Central memory CD4-positive, alpha-beta T cell (primary cell): Measurements from ENCODE around the gene PLXNA4.

ENCODE experiments used
- DNase-seq: peaks from one replicate; pipeline ENCODE4 v3.0.0; 2022

PLXNA4 gene

GRCh38 chr7:132527467-132528410 is 48.5 kb downstream of the PLXNA4 start:
- DNase-seq = no peak

GRCh38 chr7:132526111-132526740 is 50.0 kb downstream of the PLXNA4 start:
- no peak for DNase-seq

GRCh38 chr7:132521423-132521822 is 54.8 kb downstream of the PLXNA4 start:
- no peak for DNase-seq

- DNase-seq = no peak
These were observed 55.5 kb downstream of the PLXNA4 start for GRCh38 chr7:132520591-132521280.

GRCh38 chr7:132519936-132520335 is 56.3 kb downstream of the PLXNA4 start:
- no peak for DNase-seq

GRCh38 chr7:132518839-132519173 is 57.5 kb downstream of the PLXNA4 start:
- no peak for DNase-seq

- no peak for DNase-seq
These were observed 58.0 kb downstream of the PLXNA4 start for GRCh38 chr7:132518102-132518838.

- DNase-seq = no peak
These were observed 60.0 kb downstream of the PLXNA4 start for GRCh38 chr7:132516042-132516840.

- DNase-seq = no peak
These were observed 61.1 kb downstream of the PLXNA4 start for GRCh38 chr7:132515181-132515580.

GRCh38 chr7:132514430-132514829 is 61.8 kb downstream of the PLXNA4 start:
- no peak for DNase-seq

- no peak for DNase-seq
These were observed 64.3 kb downstream of the PLXNA4 start for GRCh38 chr7:132511921-132512320.

GRCh38 chr7:132511387-132511786 is 64.9 kb downstream of the PLXNA4 start:
- no peak for DNase-seq

GRCh38 chr7:132509643-132510042 is 66.6 kb downstream of the PLXNA4 start:
- no peak for DNase-seq

GRCh38 chr7:132508724-132509353 is 67.4 kb downstream of the PLXNA4 start:
- DNase-seq = no peak

- no peak for DNase-seq
These were observed 71.4 kb downstream of the PLXNA4 start for GRCh38 chr7:132504852-132505251.

GRCh38 chr7:132504071-132504470 is 72.2 kb downstream of the PLXNA4 start:
- DNase-seq = no peak

- no peak for DNase-seq
These were observed 72.9 kb downstream of the PLXNA4 start for GRCh38 chr7:132503415-132503814.

GRCh38 chr7:132501956-132502355 is 74.3 kb downstream of the PLXNA4 start:
- no peak for DNase-seq

- DNase-seq = no peak
These were observed 75.4 kb downstream of the PLXNA4 start for GRCh38 chr7:132500727-132501440.

GRCh38 chr7:132499487-132499886 is 76.8 kb downstream of the PLXNA4 start:
- DNase-seq = no peak

- no peak for DNase-seq
These were observed 77.2 kb downstream of the PLXNA4 start for GRCh38 chr7:132499065-132499464.
